Measurements from ENCODE around the gene ADCY9.

- TF ChIP-seq POLR2A (IDR thresholded peaks at IDR 0.05; ENCODE audit: low read depth, low read length) = no peak
- no peak for TF ChIP-seq POLR2AphosphoS5 (IDR thresholded peaks at IDR 0.05; ENCODE audit: low read depth, low read length)
Observed at GRCh38 chr16:3945751-3946603, 170.3 kb downstream of the ADCY9 start.

Measured in GM12891 (cell line).